Fibroblast of mammary gland (primary cell): ENCODE data around the gene FRMD3.

Experiments
- DNase-seq: peaks from one replicate; pipeline ENCODE4 v3.0.0-alpha.2; 2010; ENCODE audit warnings: low read depth
- H3K4me3 ChIP-seq: 2 replicates; pipeline ENCODE4 v1.5.1; 2011; ENCODE audit warnings: low read depth, mild to moderate bottlenecking, low read length, moderate library complexity; ENCODE audit not compliant: control insufficient read depth
- CTCF ChIP-seq: conservative IDR thresholded peaks from 2 replicates; pipeline ENCODE4 v1.5.1; 2011; ENCODE audit warnings: low read depth, low read length, inconsistent platforms; ENCODE audit not compliant: control insufficient read depth, insufficient read depth

FRMD3 gene

DNA sequence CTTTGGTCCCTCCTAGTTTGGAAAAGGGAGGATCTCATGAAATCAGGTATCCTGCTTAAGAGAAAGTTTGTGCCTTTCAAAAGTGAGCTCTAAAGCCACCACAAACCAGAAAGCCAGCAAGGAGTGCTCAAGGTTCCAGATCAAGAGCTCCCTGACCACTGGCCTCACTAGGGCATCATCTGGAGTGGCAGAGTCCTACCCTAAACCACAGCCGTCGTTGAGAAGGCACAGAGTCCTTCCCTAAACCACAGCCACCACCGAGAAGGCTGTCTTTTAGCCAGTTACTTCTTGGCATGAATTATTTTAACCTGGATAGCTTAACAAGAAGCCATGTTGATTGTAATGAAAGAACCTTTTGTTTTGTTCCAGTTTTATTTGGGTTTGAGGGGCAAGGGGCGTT lies 102.9 kb downstream of the FRMD3 start:
- no peak for TF ChIP-seq CTCF
- no peak for DNase-seq
- H3K4me3 ChIP-seq, result no peak overlapping the region

DNA sequence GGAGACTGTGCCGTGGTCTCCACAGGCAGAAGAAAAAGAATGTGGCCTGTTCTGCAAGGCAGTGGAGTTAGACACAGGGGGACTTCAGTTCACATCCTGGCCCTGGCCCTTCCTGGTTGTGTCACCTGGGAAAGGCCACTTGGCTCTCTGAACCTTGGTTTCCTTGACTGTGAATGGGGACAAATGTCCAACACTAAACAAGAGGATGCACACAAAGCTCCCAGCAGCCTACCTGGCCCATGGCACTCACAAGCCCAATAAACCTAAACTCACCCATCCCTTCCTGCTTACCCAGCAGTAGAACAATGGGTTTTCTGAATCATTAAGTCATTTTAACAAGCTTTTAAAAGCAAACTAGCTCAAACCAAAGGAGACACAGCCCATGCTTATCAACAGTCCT lies 103.9 kb downstream of the FRMD3 start:
- no peak for DNase-seq
- TF ChIP-seq CTCF, result no peak
- no peak overlapping the region for H3K4me3 ChIP-seq

DNA sequence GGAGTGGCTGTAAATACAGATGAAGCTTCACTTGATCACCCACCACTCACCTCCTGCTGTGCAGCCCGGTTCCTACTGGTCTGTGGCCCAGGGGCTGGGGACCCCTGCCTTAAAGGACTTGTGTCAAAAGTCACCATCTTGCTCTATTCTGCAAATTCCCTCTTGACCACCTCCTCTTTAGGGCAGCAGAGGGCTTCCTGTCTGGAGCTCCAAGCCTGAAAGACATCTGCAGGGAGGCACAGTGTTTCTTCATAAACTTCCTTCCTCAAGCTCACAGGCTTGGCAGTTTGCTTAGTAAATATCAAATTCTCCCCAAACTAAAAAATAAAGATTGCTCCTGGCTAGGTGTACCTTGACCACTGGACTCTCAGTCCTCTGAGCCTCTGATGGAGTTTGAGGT lies 104.4 kb downstream of the FRMD3 start:
- H3K4me3 ChIP-seq, result no peak overlapping the region
- no peak for TF ChIP-seq CTCF
- DNase-seq, result no peak

DNA sequence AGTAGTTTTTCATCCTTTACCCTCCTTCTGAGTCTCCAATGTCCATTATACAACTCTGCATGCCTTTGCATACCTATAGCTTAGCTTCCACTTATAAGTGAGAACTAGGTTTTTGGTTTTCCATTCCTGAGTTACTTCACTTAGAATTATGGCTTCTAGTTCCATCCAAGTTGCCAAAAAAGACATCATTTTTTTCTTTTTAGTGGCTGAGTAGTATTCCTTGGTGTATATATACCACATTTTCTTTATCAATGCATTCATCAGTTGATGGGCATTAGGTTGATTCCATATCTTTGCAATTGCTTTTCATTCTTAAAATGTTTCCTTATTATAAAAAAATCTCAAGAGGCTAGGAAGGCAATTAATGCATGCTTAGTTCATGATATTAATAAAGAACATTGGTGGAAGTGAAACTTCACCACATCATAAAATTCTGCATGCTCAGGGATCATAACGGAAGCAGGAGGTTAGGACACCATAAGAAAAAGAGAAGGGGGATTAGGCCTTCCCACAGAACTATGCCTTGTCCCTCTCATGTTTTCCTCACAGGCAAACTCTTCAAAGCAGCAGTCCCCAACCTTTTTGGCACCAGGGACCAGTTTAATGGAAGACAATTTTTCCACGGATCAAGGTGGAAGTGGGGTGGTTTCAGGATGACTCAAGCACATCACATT lies 105.2 kb downstream of the FRMD3 start:
- TF ChIP-seq CTCF, result no peak
- H3K4me3 ChIP-seq, result no peak overlapping the region
- DNase-seq, result no peak

- DNase-seq, result no peak
- no peak overlapping the region for H3K4me3 ChIP-seq
- no peak for TF ChIP-seq CTCF
Measured at GRCh38 chr9:83432104-83432627, 106.0 kb downstream of the FRMD3 start.

DNA sequence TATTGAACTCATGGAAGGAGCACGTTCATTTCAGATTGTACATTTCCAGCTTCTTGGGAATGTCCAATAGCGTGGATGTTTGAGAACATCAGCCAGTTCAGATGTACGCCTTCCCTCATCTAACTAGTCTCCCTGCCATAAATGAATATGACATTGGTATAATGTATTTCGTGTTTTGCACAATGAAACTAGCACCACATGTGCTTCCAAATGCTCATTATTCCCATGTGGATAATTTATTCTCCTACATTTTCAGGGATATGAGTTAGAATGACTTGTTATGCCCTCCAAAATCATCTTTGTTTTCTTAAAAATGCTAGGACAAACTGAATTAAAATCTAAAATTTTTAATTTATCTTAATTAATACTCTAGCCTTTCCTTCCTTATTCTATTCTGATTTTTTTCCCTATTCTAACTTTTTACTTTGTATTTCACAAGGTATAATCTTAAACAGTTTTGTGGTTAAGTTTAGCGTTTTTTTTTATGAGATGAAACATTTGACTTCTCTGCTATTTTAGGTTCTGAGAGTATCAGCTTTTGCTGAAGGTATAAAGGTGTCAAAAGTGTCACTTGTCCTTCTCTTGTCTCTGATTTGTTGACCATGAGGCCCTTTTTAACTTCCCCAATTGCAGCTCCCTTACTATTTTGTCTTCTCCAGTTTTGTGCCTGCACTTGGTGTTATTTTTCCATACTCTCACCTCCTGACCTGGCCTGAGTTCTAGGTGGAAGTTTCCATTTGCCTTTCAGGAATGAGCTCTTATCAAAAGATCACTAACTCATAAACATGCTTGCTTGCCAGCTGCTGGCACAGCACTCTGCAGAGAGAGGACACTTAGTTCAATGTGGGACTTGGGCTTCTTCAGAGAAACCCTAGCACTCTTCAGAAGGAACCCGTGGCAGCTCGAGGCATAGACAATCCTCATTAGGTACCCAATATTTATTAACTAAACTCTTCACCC lies 106.8 kb downstream of the FRMD3 start:
- DNase-seq, result no peak
- TF ChIP-seq CTCF, result no peak
- H3K4me3 ChIP-seq, result no peak overlapping the region
